Measurements from ENCODE around the gene EPDR1. TPM values are rescaled to one million over a fixed set of nuclear protein-coding genes. Genes with fewer than 3 reads are reported as not detected.

Gene EPDR1
- polyA plus RNA-seq, 3 donors: 0.25 to 1.2 (median 1.1) TPM

GRCh38 chr7:37964196-37964595, 43.8 kb downstream of the EPDR1 start:
- Histone ChIP-seq H3K4me2 (replicated peaks; ENCODE audit: extremely low read depth, low read length, poor library complexity, severe bottlenecking) (no peak overlapping the region), H3K4me3 (replicated peaks in 1 of 3; ENCODE audit: low read depth in 2 of 3, low read length in 3 of 3) (no peak overlapping the region), H3K36me3 (replicated peaks in 1 of 2; ENCODE audit: control insufficient read depth in 1 of 2, insufficient read depth in 2 of 2, low read length in 2 of 2) (no peaks in the 10 kb centered on the region), H3K9ac (ENCODE audit: insufficient read depth, low read length, poor library complexity, severe bottlenecking) (no peak overlapping the region), H3K4me1 (ENCODE audit: control insufficient read depth in 1 of 2, insufficient read depth in 2 of 2, low read length in 2 of 2) (no peaks in the 10 kb centered on the region), H3K79me2 (ENCODE audit: insufficient read depth, low read length) (no peaks in the 10 kb centered on the region), H3K27ac (ENCODE audit: low read depth in 1 of 2, low read length in 2 of 2) (no peak overlapping the region), H3K27me3 (ENCODE audit: control insufficient read depth in 2 of 2, insufficient read depth in 2 of 2, low read length in 2 of 2) (no peaks in the 10 kb centered on the region), H2AFZ (ENCODE audit: insufficient read depth, low read depth, low read length, poor library complexity, severe bottlenecking) (no peak overlapping the region), H3K9me3 (replicated peaks in 1 of 2; ENCODE audit: control insufficient read depth in 1 of 2, insufficient read depth in 1 of 2, low read length in 2 of 2) (no peaks in the 10 kb centered on the region), H4K20me1 (ENCODE audit: insufficient read depth, low read length) (no peaks in the 10 kb centered on the region)
- Mint-ChIP-seq H3K36me3 (no peaks in the 10 kb centered on the region), H3K9me3 (peaks cover 0 to 3% (median 0%) of the 10 kb centered on the region in 7 donors), H3K27ac (no peak overlapping the region), H3K27me3 (ENCODE audit: low read depth in 3 of 3) (no peaks in the 10 kb centered on the region), H3K4me3 (no peak overlapping the region), H3K4me1 (no peaks in the 10 kb centered on the region)
- WGBS (ENCODE audit: insufficient coverage): no CpG with 5 or more reads among the region's 5 CpGs
- DNase-seq: no peak
- intact Hi-C loops (cut with micrococcal nuclease): no loop called here
- TF ChIP-seq CTCF (IDR thresholded peaks at IDR 0.05): no peak

- Histone ChIP-seq H3K4me2 (replicated peaks; ENCODE audit: extremely low read depth, low read length, poor library complexity, severe bottlenecking) (no peak overlapping the region), H3K9ac (ENCODE audit: insufficient read depth, low read length, poor library complexity, severe bottlenecking) (no peak overlapping the region), H3K9me3 (replicated peaks in 1 of 2; ENCODE audit: control insufficient read depth in 1 of 2, insufficient read depth in 1 of 2, low read length in 2 of 2) (no peaks in the 10 kb centered on the region), H3K4me3 (replicated peaks in 1 of 3; ENCODE audit: low read depth in 2 of 3, low read length in 3 of 3) (no peak overlapping the region), H4K20me1 (ENCODE audit: insufficient read depth, low read length) (no peaks in the 10 kb centered on the region), H2AFZ (ENCODE audit: insufficient read depth, low read depth, low read length, poor library complexity, severe bottlenecking) (no peak overlapping the region), H3K4me1 (ENCODE audit: control insufficient read depth in 1 of 2, insufficient read depth in 2 of 2, low read length in 2 of 2) (no peaks in the 10 kb centered on the region), H3K79me2 (ENCODE audit: insufficient read depth, low read length) (no peaks in the 10 kb centered on the region), H3K27ac (ENCODE audit: low read depth in 1 of 2, low read length in 2 of 2) (no peak overlapping the region), H3K27me3 (ENCODE audit: control insufficient read depth in 2 of 2, insufficient read depth in 2 of 2, low read length in 2 of 2) (no peaks in the 10 kb centered on the region), H3K36me3 (replicated peaks in 1 of 2; ENCODE audit: control insufficient read depth in 1 of 2, insufficient read depth in 2 of 2, low read length in 2 of 2) (no peaks in the 10 kb centered on the region)
- H3K4me1 Mint-ChIP-seq: no peaks in the 10 kb centered on the region
- no peak for DNase-seq
- no peak overlapping the region for H3K4me3 Mint-ChIP-seq
- intact Hi-C loops (cut with micrococcal nuclease): no loop called here
- 83% methylated on average over 1 of the region's 3 CpGs for WGBS (ENCODE audit: insufficient coverage)
- no peaks in the 10 kb centered on the region for H3K36me3 Mint-ChIP-seq
- no peak overlapping the region for H3K27ac Mint-ChIP-seq
- H3K27me3 Mint-ChIP-seq (ENCODE audit: low read depth in 3 of 3): peaks cover 0 to 1% (median 0%) of the 10 kb centered on the region in 3 donors
- no peak for TF ChIP-seq CTCF (IDR thresholded peaks at IDR 0.05)
- peaks cover 0 to 2% (median 0%) of the 10 kb centered on the region in 7 donors for H3K9me3 Mint-ChIP-seq
These were observed 49.8 kb downstream of the EPDR1 start for GRCh38 chr7:37970211-37970610.

Data from CD14-positive monocyte (primary cell).